ENCODE results near the gene C3. TPM values are rescaled to one million over a fixed set of nuclear protein-coding genes. Genes with fewer than 3 reads are reported as not detected.
"Not testable (repeated sequence)": the region's sequence is repeated elsewhere in the genome, so short reads cannot be mapped to it uniquely, and the experiment has no call there.

The C3 gene
- total RNA-seq, 1 experiment from 2014 or later: 658 TPM

DNA sequence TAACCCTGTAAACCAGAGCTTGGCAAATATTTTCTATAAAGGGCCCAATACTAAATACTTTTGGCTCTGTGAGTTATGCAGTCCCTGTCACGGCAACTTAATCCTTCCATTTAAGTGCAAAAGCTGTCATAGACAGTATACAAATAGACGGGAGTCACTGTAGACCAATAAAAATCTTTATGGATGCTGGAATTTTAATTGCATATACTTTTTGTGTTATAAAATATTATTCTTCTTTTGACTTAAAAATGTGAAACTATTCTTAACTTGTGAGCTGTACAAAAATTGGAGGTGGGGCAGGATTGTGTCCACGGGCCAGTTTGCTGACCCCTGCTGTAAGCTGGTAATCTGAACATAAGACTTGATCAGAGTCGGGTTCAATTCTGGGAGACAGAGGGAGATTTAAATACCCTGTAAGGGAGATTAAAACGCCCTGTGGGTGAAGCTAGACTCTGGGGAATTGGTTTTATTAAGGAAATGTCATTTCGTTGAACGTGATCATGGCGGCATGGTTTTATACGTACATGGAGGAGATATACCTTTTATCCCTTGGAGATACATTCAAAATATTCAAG lies 72.2 kb downstream of the C3 start:
- CTCF ChIA-PET: no interaction called here
- Mint-ChIP-seq H3K36me3 (ENCODE audit: insufficient read depth, unreplicated experiment) (no peaks in the 10 kb centered on the region), H3K9me3 (ENCODE audit: low read depth, unreplicated experiment) (no peaks in the 10 kb centered on the region), H3K27ac (ENCODE audit: unreplicated experiment) (no peak overlapping the region), H3K27me3 (ENCODE audit: unreplicated experiment) (peaks cover 36% of the 10 kb centered on the region), H3K4me3 (ENCODE audit: low read depth, unreplicated experiment) (no peak overlapping the region), H3K4me1 (ENCODE audit: low read depth, unreplicated experiment) (no peaks in the 10 kb centered on the region)
- DNase-seq: no peak
- BruUV-seq (replicated peaks): no TSS peak
- TF ChIP-seq, protein P1, sequence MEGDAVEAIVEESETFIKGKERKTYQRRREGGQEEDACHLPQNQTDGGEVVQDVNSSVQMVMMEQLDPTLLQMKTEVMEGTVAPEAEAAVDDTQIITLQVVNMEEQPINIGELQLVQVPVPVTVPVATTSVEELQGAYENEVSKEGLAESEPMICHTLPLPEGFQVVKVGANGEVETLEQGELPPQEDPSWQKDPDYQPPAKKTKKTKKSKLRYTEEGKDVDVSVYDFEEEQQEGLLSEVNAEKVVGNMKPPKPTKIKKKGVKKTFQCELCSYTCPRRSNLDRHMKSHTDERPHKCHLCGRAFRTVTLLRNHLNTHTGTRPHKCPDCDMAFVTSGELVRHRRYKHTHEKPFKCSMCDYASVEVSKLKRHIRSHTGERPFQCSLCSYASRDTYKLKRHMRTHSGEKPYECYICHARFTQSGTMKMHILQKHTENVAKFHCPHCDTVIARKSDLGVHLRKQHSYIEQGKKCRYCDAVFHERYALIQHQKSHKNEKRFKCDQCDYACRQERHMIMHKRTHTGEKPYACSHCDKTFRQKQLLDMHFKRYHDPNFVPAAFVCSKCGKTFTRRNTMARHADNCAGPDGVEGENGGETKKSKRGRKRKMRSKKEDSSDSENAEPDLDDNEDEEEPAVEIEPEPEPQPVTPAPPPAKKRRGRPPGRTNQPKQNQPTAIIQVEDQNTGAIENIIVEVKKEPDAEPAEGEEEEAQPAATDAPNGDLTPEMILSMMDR (IDR thresholded peaks at IDR 0.05; ENCODE audit: unreplicated experiment): no peak
- intact Hi-C loops (cut with micrococcal nuclease; ENCODE audit: unreplicated experiment): no loop called here

DNA sequence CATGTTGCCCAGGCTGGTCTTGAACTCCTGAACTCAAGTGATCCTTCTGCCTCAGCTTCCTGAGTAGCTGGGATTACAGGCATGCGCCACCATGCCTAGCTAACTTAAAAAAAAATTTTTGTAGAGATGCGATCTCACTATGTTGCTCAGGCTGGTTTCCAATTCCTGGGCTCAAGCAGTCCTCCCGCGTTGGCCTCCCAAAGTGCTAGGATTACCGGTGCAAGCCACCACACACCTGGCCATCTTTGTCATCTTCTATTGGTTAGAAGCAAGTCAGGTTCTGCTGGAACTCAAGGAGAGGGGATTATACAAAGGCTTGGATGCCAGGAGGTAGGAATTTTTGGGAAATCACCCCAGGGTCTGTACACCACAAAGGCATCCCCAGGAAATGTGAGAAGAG lies 75.7 kb downstream of the C3 start:
- Mint-ChIP-seq H3K9me3 (ENCODE audit: low read depth, unreplicated experiment) (no peaks in the 10 kb centered on the region), H3K36me3 (ENCODE audit: insufficient read depth, unreplicated experiment) (no peaks in the 10 kb centered on the region), H3K27ac (ENCODE audit: unreplicated experiment) (no peak overlapping the region), H3K4me3 (ENCODE audit: low read depth, unreplicated experiment) (no peak overlapping the region), H3K27me3 (ENCODE audit: unreplicated experiment) (peaks cover 36% of the 10 kb centered on the region), H3K4me1 (ENCODE audit: low read depth, unreplicated experiment) (no peaks in the 10 kb centered on the region)
- TF ChIP-seq, protein P1 (IDR thresholded peaks at IDR 0.05; ENCODE audit: unreplicated experiment): no peak
- no peak for DNase-seq
- BruUV-seq (replicated peaks): no TSS peak
- intact Hi-C loops (cut with micrococcal nuclease; ENCODE audit: unreplicated experiment): no loop called here
- CTCF ChIA-PET: no interaction called here

DNA sequence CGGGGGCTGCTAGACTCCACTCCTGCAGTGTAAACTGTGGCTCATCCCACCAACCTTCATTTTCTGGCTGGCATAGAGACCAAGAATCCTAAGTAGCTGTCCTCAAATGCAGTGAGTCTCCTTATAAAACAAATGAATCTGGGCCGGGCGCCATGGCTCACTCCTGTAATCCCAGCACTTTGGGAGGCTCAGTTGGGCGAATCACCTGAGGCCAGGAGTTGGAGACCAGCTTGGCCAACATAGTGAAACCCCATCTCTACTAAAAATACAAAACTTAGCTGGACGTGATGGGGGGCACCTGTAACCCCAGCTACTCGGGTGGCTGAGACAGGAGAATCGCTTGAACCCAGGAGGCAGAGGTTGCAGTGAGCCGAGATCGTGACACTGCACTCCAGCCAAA lies 80.1 kb downstream of the C3 start:
- H3K9me3 Mint-ChIP-seq (ENCODE audit: low read depth, unreplicated experiment); DNase-seq; BruUV-seq (replicated peaks); H3K4me1 Mint-ChIP-seq (ENCODE audit: low read depth, unreplicated experiment); H3K36me3 Mint-ChIP-seq (ENCODE audit: insufficient read depth, unreplicated experiment); intact Hi-C loops (cut with micrococcal nuclease; ENCODE audit: unreplicated experiment); CTCF ChIA-PET; H3K27me3 Mint-ChIP-seq (ENCODE audit: unreplicated experiment); H3K27ac Mint-ChIP-seq (ENCODE audit: unreplicated experiment); H3K4me3 Mint-ChIP-seq (ENCODE audit: low read depth, unreplicated experiment): not testable (repeated sequence)

DNA sequence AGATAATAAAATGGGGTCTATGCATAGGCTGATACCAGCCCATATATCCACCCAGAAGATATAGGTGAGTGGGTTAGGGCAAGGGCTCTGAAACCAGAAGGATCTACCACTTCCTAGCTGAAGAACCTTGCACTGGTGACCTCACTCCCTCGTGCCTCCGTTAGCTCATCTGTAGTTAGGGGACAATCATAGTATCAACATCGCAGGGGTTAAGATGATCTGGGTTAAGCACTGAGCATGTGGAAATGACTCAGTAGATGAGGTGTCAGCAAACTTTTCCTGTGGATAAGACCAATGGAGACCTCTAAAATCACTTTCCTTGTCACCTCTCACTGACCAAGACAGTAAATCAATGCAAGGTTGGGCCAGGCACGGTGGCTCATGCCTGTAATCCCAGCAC lies 81.0 kb downstream of the C3 start:
- no peak overlapping the region for H3K4me3 Mint-ChIP-seq (ENCODE audit: low read depth, unreplicated experiment)
- H3K27ac Mint-ChIP-seq (ENCODE audit: unreplicated experiment): no peak overlapping the region
- no peaks in the 10 kb centered on the region for H3K36me3 Mint-ChIP-seq (ENCODE audit: insufficient read depth, unreplicated experiment)
- H3K27me3 Mint-ChIP-seq (ENCODE audit: unreplicated experiment): no peaks in the 10 kb centered on the region
- no peaks in the 10 kb centered on the region for H3K9me3 Mint-ChIP-seq (ENCODE audit: low read depth, unreplicated experiment)
- intact Hi-C loops (cut with micrococcal nuclease; ENCODE audit: unreplicated experiment): no loop called here
- no peaks in the 10 kb centered on the region for H3K4me1 Mint-ChIP-seq (ENCODE audit: low read depth, unreplicated experiment)
- CTCF ChIA-PET: no interaction called here
- TF ChIP-seq, protein P1 (IDR thresholded peaks at IDR 0.05; ENCODE audit: unreplicated experiment): no peak
- BruUV-seq (replicated peaks): no TSS peak
- no peak for DNase-seq

DNA sequence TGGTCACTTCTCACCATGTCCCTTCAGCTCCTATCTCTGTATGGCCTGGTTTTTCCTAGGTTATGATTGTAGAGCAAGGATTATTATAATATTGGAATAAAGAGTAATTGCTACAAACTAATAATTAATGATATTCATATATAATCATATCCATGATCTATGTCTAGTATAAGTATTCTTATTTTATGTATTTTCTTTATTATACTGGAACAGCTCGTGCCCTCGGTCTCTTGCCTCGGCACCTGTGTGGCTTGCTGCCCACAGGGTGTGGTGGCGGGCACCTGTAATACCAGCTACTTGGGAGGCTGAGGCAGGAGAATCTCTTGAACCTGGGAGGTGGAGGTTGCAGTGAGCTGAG lies 87.0 kb downstream of the C3 start:
- DNase-seq; H3K36me3 Mint-ChIP-seq (ENCODE audit: insufficient read depth, unreplicated experiment); H3K9me3 Mint-ChIP-seq (ENCODE audit: low read depth, unreplicated experiment); BruUV-seq (replicated peaks); H3K27ac Mint-ChIP-seq (ENCODE audit: unreplicated experiment); H3K4me3 Mint-ChIP-seq (ENCODE audit: low read depth, unreplicated experiment): not testable (repeated sequence)
- Mint-ChIP-seq H3K4me1 (ENCODE audit: low read depth, unreplicated experiment) (peaks cover 10% of the 10 kb centered on the region), H3K27me3 (ENCODE audit: unreplicated experiment) (peaks cover 12% of the 10 kb centered on the region)
- intact Hi-C loops (cut with micrococcal nuclease; ENCODE audit: unreplicated experiment): loop anchor here (2.0 kb wide), 3 partner anchors 73 to 229 kb away; no protein-coding TSS in a partner anchor
- CTCF ChIA-PET: interaction anchor here (0.6 to 1.2 kb wide), 4 partner anchors 11 to 230 kb away, joined by 3 to 10 read pairs (median 5); no protein-coding TSS in a partner anchor
